ENCODE data around the gene MSLN.

- TF ChIP-seq ZNF274 (IDR thresholded peaks at IDR 0.05; ENCODE audit: low read depth, low read length) (no peak), YY1 (IDR thresholded peaks at IDR 0.05; ENCODE audit: insufficient read depth, insufficient read length) (no peak), SUZ12 (IDR thresholded peaks at IDR 0.05; ENCODE audit: extremely low read depth, insufficient read depth, insufficient read length) (no peak)
Observed at GRCh38 chr16:751152-752006, 9.2 kb upstream of the MSLN start.

Measured in NT2/D1 (cell line).